ENCODE results near the gene LTBP2. TPM values are rescaled to one million over a fixed set of nuclear protein-coding genes. Genes with fewer than 3 reads are reported as not detected.

The LTBP2 gene
- total RNA-seq, 1 donor from 2014 or later: 26.5 TPM

DNA sequence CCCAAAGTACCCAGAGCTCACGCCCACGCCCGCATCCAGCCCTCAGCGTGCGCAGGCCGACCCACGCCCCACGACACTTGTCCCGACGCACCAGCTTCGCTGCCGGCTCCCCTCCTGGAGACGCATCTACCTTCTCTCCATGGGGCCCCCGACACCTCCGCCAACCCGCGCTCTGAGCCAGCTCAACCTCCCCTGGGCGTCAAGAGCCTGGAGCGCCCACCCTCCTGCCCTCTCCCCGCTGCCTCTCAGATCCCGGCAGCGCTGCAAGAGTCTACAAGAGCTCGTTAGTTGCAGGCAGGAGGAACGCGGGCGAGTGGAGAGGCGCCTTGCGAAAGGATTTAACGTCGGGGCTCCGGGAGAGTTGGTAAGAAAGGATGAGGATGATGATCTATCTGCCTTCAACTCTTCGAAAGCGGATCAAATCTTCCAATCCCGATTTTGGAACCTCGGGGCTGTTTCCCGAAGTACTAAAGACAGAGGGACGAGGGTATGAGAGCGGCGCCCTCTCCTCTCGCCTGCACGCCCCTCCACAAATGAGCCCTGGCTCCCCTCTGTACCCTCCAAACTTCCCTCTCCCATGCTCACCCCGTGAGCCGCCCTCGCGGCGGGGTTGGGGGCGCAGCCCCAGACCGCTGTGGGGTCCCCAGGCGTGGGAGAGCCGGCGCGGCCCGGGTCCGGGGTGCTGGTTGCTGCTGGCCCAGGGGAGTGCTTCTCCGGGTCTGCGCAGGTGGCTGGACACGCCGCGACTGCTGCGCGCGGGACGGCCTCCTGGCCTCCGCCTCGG lies 979 bp downstream of the LTBP2 start:
- Histone ChIP-seq H3K4me1 (peaks cover 24% of the 10 kb centered on the region), H3K9me3 (replicated peaks) (no peaks in the 10 kb centered on the region), H3K27ac (replicated peaks) (peak overlapping the region; percentile 75), H3K36me3 (no peaks in the 10 kb centered on the region), H3K4me3 (peak overlapping the region; percentile 83), H3K27me3 (ENCODE audit: low read depth) (peaks cover 31% of the 10 kb centered on the region)
- TF ChIP-seq, protein P1, sequence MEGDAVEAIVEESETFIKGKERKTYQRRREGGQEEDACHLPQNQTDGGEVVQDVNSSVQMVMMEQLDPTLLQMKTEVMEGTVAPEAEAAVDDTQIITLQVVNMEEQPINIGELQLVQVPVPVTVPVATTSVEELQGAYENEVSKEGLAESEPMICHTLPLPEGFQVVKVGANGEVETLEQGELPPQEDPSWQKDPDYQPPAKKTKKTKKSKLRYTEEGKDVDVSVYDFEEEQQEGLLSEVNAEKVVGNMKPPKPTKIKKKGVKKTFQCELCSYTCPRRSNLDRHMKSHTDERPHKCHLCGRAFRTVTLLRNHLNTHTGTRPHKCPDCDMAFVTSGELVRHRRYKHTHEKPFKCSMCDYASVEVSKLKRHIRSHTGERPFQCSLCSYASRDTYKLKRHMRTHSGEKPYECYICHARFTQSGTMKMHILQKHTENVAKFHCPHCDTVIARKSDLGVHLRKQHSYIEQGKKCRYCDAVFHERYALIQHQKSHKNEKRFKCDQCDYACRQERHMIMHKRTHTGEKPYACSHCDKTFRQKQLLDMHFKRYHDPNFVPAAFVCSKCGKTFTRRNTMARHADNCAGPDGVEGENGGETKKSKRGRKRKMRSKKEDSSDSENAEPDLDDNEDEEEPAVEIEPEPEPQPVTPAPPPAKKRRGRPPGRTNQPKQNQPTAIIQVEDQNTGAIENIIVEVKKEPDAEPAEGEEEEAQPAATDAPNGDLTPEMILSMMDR (IDR thresholded peaks at IDR 0.05; ENCODE audit: borderline replicate concordance): no peak
- DNase-seq: no peak
- intact Hi-C loops (cut with micrococcal nuclease): no loop called here

DNA sequence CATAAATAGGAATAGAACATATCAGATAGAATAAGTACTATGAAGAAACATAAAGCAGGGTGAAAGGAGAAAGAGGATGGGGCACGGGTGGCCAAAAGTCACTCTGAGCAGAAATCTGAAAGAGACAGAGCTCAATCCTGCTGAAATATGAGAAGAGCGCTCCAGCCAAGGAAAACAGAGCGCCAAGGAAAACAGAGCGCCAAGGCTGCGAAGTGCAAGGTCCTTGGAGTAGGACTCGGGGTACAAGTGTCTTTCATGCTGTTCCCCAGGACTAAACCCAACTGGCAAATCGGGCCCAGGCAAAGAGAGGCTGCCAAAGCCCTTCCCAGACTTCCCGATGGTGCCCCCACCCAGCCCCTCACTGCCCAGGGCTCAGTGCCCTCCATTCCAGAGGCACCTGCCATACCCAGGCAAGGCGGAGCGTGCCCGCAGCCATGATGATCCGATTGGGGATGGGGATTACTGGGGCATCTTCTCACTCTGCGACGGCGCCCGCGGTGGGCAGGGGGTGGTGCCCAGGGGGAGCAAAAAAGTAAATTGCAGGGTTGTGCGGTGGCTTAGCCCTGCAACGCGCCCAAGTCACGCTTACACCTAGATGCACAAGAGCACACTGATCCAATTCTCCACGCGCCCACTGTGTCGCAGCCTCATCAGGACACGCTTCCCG lies 1.7 kb downstream of the LTBP2 start:
- Histone ChIP-seq H3K36me3 (no peaks in the 10 kb centered on the region), H3K27me3 (ENCODE audit: low read depth) (peaks cover 26% of the 10 kb centered on the region), H3K9me3 (replicated peaks) (no peaks in the 10 kb centered on the region), H3K27ac (replicated peaks) (peak overlapping the region; percentile 75), H3K4me1 (peaks cover 31% of the 10 kb centered on the region), H3K4me3 (peak overlapping the region; percentile 83)
- TF ChIP-seq, protein P1 (IDR thresholded peaks at IDR 0.05; ENCODE audit: borderline replicate concordance): no peak
- DNase-seq: no peak
- intact Hi-C loops (cut with micrococcal nuclease): no loop called here

DNA sequence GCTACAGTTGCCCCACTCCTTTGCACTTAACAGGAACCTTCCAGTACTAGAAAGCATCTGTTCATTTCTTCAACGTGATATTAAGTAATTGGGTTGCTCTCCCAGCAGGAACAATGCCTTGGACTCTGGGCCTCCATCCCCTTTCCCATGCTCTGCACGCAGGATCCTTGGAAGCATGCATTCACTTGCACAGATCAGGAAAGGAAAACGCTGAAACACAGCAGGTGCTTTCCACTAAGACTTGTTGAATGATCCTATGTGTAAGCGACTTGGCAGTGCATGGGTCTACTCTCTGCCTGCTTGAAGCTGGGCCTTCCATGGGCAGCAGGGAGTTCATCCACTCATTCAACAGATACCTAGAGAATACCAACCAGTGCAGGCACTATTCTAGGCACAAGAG lies 2.3 kb downstream of the LTBP2 start:
- peaks cover 26% of the 10 kb centered on the region for H3K27me3 ChIP-seq (ENCODE audit: low read depth)
- peak overlapping the region; percentile 75 for H3K27ac ChIP-seq (replicated peaks)
- H3K4me1 ChIP-seq: peaks cover 34% of the 10 kb centered on the region
- TF ChIP-seq, protein P1 (IDR thresholded peaks at IDR 0.05; ENCODE audit: borderline replicate concordance): no peak
- H3K9me3 ChIP-seq (replicated peaks): no peaks in the 10 kb centered on the region
- no peaks in the 10 kb centered on the region for H3K36me3 ChIP-seq
- intact Hi-C loops (cut with micrococcal nuclease): no loop called here
- peak overlapping the region; percentile 83 for H3K4me3 ChIP-seq
- DNase-seq: no peak

DNA sequence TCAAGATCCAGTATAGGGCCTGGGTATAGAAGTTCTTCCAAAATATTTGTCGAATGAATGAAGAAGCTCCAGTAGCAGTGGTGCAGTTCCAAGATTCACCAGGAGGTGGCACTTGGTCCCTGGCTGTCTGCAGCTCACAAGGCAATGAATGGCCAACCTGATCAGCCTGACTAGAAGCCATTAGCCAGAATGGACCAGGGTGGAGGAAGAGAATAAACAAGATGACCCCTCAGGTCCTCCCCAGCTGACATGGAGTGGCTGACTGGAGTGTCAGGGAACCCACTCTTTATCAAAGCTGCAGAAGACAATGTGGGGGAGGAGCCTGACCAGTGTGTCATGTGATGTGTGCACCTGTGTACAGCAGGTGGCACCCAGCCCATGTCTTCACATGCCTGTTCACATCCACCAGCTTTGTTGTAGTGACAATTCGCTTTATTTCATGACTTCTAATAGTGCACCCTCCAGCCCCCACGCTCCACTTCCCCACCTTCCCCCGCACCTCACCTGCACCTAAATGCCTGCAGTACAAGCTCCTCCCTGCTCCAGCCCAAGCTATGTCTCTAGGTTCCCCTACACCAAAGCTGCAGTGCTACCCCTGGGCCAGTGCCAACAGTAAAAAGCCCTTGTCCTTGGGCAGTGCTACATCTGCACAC lies 3.0 kb downstream of the LTBP2 start:
- Histone ChIP-seq H3K27ac (replicated peaks) (no peak overlapping the region), H3K27me3 (ENCODE audit: low read depth) (peaks cover 26% of the 10 kb centered on the region), H3K4me1 (peaks cover 34% of the 10 kb centered on the region), H3K9me3 (replicated peaks) (no peaks in the 10 kb centered on the region), H3K36me3 (no peaks in the 10 kb centered on the region), H3K4me3 (peak overlapping the region; percentile 83)
- intact Hi-C loops (cut with micrococcal nuclease): no loop called here
- peak; percentile 86 for DNase-seq
- TF ChIP-seq, protein P1 (IDR thresholded peaks at IDR 0.05; ENCODE audit: borderline replicate concordance): peak; percentile 98

DNA sequence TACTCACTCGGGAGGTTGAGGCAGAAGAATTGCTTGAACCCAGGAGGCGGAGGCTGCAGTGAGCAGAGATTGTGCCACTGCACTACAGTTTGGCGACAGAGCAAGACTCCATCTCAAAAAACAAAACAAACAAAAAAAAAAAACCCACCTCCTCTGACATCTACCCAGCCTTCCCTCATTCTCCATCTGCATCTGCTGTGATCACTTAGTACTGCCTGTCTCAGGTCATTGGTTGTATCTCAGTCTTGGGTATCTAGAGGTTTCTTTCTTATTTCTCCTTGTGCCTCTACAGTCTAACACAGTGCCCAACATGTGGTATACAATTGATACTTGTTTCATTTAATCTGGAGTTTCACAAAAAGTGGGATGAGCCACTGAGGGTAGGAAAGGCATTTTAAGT lies 5.3 kb downstream of the LTBP2 start:
- H3K27me3 ChIP-seq (ENCODE audit: low read depth): peaks cover 10% of the 10 kb centered on the region
- intact Hi-C loops (cut with micrococcal nuclease): no loop called here
- DNase-seq: no peak
- H3K4me1 ChIP-seq: peaks cover 29% of the 10 kb centered on the region
- no peaks in the 10 kb centered on the region for H3K36me3 ChIP-seq
- H3K27ac ChIP-seq (replicated peaks): no peak overlapping the region
- H3K9me3 ChIP-seq (replicated peaks): no peaks in the 10 kb centered on the region
- TF ChIP-seq, protein P1 (IDR thresholded peaks at IDR 0.05; ENCODE audit: borderline replicate concordance): no peak
- no peak overlapping the region for H3K4me3 ChIP-seq

Measured in left ventricle myocardium inferior (tissue), 1 donor.